HepG2 (cell line): Measurements from ENCODE around the gene OSER1. TPM values are rescaled to one million over a fixed set of nuclear protein-coding genes. Genes with fewer than 3 reads are reported as not detected.
A peak's percentile ranks its signal among the peaks of the same experiment; 100 is the strongest.

Experiments used
- BCL3 ChIP-seq: sonication (generic); formaldehyde crosslinking; IDR thresholded peaks from 2 replicates; pipeline ENCODE4 v1.5.1; 2020; ENCODE audit warnings: mild to moderate bottlenecking, missing genetic modification reagents, moderate library complexity
- GLI4 ChIP-seq: sonication (generic); formaldehyde crosslinking; IDR thresholded peaks from 2 replicates; pipeline ENCODE4 v1.5.1; 2020; ENCODE audit warnings: missing genetic modification reagents, mild to moderate bottlenecking, moderate library complexity, borderline replicate concordance
- HNRNPLL ChIP-seq: fragments of 200-400 bp; formaldehyde crosslinking; IDR thresholded peaks from 2 replicates; pipeline ENCODE4 v1.6.1; 2017; ENCODE audit warnings: mild to moderate bottlenecking, low read depth, low read length; ENCODE audit not compliant: poor library complexity, severe bottlenecking
- PRDM10 ChIP-seq: sonication (generic); formaldehyde crosslinking; IDR thresholded peaks from 2 replicates; pipeline ENCODE4 v1.4.0; 2020; ENCODE audit warnings: low read depth, missing genetic modification reagents
- YY1 ChIP-seq: IDR thresholded peaks from 2 replicates; pipeline ENCODE4 v1.6.1; 2011; ENCODE audit warnings: low read length, low read depth, moderate library complexity, mild to moderate bottlenecking; ENCODE audit not compliant: insufficient read depth, insufficient replicate concordance
- ZNF234 ChIP-seq: sonication (generic); formaldehyde crosslinking; conservative IDR thresholded peaks from 2 replicates; pipeline ENCODE4 v1.5.1; 2020; ENCODE audit warnings: mild to moderate bottlenecking, missing genetic modification reagents
- ZNF775 ChIP-seq: sonication (generic); formaldehyde crosslinking; IDR thresholded peaks from 2 replicates; pipeline ENCODE4 v1.4.0; 2020; ENCODE audit warnings: missing genetic modification reagents, mild to moderate bottlenecking, moderate library complexity, borderline replicate concordance
- polyA plus RNA-seq, 8 experiments: library from polyadenylated mRNA; depleted of rRNA in 3 of 8; stranded (reverse) in 7 of 8; unstranded in 1 of 8; fragments of >200 nt; fragmentation: Illumina TruSeq in 4 of 8; extraction: Trizol in 4 of 8; gene quantifications; 2 replicates each; pipeline versions ENCODE4 v1.2.1 to v1.2.3, GENCODE V29; 2011 to 2016; ENCODE audit warnings: low read depth in 4 of 8, missing spikeins in 1 of 8, mixed read lengths in 1 of 8; ENCODE audit not compliant: insufficient read depth in 1 of 8
- total RNA-seq, 5 experiments: library from RNA; depleted of rRNA; stranded (reverse); fragments of >200 nt; fragmentation: Illumina TruSeq; extraction: Trizol; gene quantifications; 2 replicates each; pipeline ENCODE4 v1.2.3, GENCODE V29; 2016; ENCODE audit warnings: low read depth in 1 of 5
- TF ChIP-seq, protein P1 (sequence below): sonication (generic); formaldehyde crosslinking; IDR thresholded peaks from 2 replicates; pipeline ENCODE4 v1.5.1; 2020; ENCODE audit warnings: missing genetic modification reagents, mild to moderate bottlenecking, borderline replicate concordance
- TF ChIP-seq, protein P2 (sequence below): sonication (generic); formaldehyde crosslinking; IDR thresholded peaks from one replicate; pipeline ENCODE4 v1.5.1; 2020; ENCODE audit warnings: mild to moderate bottlenecking, missing genetic modification reagents; ENCODE audit errors: not compliant biosample characterization
- TF ChIP-seq, protein P3 (sequence below), 2 experiments: fragments of 450-650 bp in 1 of 2; sonication (generic) in 1 of 2; formaldehyde crosslinking; IDR thresholded peaks; 2 replicates each; pipeline versions ENCODE4 v1.5.0 to v1.8.0; 2020 to 2022; ENCODE audit warnings: mild to moderate bottlenecking in 1 of 2, missing genetic modification reagents in 1 of 2

The OSER1 gene
- total and polyA plus RNA-seq, 2 of the 13 experiments (the other 11 are each of a cell fraction or from before 2014, with no cell fraction given): 71.2 to 71.5 TPM

DNA sequence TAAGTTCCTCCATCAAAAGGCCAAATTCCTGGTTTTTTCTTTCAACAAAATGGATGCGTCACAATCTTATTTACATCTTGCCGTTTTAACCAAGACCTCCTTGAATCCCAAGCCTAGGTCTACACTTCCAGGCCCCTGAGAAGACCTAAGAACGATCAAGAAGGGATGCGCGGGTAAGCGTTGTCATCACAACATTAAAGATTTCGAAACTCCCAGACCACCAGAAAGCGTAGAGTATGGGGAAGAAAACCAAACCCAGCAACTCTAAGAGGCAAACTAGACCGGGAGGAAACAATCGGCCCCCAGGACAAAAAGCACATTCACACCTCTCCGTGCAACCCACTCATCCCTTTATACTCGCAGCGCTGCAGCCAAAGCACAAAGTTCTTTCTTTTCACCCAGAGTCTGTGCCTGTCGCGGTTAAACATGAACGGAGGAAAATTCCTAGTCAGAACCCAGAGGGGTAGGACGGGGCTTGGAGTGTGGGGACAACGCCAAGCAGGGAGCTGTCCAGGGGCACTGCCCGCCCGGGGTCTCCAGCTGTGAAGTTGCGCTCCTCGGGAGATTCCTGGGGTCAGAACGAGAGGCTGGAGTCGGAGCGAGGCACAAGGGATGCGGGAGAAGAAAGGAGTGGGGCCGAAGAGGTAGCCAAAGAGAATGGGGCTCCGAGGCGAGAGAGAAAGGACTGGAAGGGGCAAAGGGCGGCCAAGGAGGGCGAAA, 725 bp downstream of the OSER1 start (continued):
- TF ChIP-seq, protein P1, sequence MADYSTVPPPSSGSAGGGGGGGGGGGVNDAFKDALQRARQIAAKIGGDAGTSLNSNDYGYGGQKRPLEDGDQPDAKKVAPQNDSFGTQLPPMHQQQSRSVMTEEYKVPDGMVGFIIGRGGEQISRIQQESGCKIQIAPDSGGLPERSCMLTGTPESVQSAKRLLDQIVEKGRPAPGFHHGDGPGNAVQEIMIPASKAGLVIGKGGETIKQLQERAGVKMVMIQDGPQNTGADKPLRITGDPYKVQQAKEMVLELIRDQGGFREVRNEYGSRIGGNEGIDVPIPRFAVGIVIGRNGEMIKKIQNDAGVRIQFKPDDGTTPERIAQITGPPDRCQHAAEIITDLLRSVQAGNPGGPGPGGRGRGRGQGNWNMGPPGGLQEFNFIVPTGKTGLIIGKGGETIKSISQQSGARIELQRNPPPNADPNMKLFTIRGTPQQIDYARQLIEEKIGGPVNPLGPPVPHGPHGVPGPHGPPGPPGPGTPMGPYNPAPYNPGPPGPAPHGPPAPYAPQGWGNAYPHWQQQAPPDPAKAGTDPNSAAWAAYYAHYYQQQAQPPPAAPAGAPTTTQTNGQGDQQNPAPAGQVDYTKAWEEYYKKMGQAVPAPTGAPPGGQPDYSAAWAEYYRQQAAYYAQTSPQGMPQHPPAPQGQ (CRISPR knock-in tag): no peak
- TF ChIP-seq HNRNPLL: no peak
- TF ChIP-seq YY1: no peak
- TF ChIP-seq GLI4 (CRISPR knock-in tag): peak; percentile 9; the same call in 1 of the 2 replicates
- TF ChIP-seq, protein P2, sequence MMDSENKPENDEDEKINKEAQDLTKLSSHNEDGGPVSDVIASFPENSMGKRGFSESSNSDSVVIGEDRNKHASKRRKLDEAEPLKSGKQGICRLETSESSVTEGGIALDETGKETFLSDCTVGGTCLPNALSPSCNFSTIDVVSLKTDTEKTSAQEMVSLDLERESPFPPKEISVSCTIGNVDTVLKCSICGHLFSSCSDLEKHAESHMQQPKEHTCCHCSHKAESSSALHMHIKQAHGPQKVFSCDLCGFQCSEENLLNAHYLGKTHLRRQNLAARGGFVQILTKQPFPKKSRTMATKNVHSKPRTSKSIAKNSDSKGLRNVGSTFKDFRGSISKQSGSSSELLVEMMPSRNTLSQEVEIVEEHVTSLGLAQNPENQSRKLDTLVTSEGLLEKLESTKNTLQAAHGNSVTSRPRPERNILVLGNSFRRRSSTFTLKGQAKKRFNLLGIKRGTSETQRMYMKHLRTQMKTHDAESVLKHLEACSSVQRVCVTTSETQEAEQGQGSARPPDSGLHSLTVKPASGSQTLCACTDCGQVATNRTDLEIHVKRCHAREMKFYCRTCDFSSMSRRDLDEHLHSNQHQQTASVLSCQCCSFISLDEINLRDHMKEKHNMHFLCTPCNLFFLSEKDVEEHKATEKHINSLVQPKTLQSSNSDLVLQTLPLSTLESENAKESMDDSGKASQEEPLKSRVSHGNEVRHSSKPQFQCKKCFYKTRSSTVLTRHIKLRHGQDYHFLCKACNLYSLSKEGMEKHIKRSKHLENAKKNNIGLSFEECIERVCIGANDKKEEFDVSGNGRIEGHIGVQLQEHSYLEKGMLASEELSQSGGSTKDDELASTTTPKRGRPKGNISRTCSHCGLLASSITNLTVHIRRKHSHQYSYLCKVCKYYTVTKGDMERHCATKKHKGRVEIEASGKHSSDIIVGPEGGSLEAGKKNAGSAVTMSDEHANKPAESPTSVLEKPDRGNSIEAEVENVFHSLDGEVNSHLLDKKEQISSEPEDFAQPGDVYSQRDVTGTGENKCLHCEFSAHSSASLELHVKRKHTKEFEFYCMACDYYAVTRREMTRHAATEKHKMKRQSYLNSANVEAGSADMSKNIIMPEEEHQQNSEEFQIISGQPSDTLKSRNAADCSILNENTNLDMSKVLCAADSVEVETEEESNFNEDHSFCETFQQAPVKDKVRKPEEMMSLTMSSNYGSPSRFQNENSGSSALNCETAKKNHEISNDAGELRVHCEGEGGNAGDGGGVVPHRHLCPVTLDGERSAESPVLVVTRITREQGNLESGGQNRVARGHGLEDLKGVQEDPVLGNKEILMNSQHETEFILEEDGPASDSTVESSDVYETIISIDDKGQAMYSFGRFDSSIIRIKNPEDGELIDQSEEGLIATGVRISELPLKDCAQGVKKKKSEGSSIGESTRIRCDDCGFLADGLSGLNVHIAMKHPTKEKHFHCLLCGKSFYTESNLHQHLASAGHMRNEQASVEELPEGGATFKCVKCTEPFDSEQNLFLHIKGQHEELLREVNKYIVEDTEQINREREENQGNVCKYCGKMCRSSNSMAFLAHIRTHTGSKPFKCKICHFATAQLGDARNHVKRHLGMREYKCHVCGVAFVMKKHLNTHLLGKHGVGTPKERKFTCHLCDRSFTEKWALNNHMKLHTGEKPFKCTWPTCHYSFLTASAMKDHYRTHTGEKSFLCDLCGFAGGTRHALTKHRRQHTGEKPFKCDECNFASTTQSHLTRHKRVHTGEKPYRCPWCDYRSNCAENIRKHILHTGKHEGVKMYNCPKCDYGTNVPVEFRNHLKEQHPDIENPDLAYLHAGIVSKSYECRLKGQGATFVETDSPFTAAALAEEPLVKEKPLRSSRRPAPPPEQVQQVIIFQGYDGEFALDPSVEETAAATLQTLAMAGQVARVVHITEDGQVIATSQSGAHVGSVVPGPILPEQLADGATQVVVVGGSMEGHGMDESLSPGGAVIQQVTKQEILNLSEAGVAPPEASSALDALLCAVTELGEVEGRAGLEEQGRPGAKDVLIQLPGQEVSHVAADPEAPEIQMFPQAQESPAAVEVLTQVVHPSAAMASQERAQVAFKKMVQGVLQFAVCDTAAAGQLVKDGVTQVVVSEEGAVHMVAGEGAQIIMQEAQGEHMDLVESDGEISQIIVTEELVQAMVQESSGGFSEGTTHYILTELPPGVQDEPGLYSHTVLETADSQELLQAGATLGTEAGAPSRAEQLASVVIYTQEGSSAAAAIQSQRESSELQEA (CRISPR knock-in tag): no peak
- TF ChIP-seq ZNF775: peak; percentile 74; the same call in 1 of the 2 replicates
- TF ChIP-seq, protein P3, sequence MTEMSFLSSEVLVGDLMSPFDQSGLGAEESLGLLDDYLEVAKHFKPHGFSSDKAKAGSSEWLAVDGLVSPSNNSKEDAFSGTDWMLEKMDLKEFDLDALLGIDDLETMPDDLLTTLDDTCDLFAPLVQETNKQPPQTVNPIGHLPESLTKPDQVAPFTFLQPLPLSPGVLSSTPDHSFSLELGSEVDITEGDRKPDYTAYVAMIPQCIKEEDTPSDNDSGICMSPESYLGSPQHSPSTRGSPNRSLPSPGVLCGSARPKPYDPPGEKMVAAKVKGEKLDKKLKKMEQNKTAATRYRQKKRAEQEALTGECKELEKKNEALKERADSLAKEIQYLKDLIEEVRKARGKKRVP (CRISPR knock-in tag; IDR thresholded peaks at IDR 0.05): no peak; a peak in 1 of 4 replicates
- no peak for TF ChIP-seq BCL3
- TF ChIP-seq ZNF234 (CRISPR knock-in tag): no peak
- TF ChIP-seq PRDM10 (CRISPR knock-in tag): no peak
